Stimulated activated CD4-positive, alpha-beta T cell treated with anti-CD3 and anti-CD28 coated beads, Interleukin-1b, Interleukin-23, amount 100 ng/mL, for 4 hours (primary cell): ENCODE results near the gene MORC3.
"Not testable (repeated sequence)": the region's sequence is repeated elsewhere in the genome, so short reads cannot be mapped to it uniquely, and the experiment has no call there.

Experiments used
- DNase-seq, 2 donors: peaks; one replicate each; pipeline ENCODE4 v3.0.0-alpha.2; 2020; ENCODE audit warnings: low read depth in 2 of 2

MORC3 gene, protein sequence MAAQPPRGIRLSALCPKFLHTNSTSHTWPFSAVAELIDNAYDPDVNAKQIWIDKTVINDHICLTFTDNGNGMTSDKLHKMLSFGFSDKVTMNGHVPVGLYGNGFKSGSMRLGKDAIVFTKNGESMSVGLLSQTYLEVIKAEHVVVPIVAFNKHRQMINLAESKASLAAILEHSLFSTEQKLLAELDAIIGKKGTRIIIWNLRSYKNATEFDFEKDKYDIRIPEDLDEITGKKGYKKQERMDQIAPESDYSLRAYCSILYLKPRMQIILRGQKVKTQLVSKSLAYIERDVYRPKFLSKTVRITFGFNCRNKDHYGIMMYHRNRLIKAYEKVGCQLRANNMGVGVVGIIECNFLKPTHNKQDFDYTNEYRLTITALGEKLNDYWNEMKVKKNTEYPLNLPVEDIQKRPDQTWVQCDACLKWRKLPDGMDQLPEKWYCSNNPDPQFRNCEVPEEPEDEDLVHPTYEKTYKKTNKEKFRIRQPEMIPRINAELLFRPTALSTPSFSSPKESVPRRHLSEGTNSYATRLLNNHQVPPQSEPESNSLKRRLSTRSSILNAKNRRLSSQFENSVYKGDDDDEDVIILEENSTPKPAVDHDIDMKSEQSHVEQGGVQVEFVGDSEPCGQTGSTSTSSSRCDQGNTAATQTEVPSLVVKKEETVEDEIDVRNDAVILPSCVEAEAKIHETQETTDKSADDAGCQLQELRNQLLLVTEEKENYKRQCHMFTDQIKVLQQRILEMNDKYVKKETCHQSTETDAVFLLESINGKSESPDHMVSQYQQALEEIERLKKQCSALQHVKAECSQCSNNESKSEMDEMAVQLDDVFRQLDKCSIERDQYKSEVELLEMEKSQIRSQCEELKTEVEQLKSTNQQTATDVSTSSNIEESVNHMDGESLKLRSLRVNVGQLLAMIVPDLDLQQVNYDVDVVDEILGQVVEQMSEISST

DNA sequence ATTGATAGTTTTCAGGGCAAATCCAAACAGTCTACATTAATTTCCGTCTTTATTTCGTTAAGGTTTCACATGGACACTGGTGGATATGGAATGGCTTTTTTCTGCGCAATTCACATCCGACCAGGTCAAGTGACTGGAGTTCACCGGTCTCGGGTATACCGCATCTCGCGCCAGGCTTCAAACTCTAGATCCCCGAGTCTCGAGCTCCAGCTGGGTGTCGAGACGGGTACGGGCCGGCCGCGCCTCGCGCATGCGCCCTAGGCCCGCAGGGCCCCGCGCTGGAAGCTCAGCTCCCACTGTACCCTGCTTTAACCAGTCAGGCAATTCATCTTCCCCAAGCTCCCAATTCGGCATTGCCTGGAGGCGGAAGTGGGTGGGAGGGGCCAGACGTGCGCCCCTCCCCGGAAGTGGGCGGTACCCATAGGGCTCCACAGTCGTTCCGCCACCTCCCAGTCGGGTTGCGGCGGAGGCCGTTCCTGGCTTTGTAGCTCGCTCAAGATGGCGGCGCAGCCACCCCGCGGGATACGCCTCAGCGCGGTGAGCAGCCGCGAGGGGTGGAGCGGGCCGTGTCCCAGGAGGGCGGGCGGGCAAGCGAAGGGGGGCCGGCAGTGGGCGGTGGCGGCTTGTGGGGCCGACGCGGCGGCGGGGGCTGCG is at the start of gene MORC3:
Gene MORC3, plus strand, starts transcription at position 431 of the 654 bp plus-strand sequence. Its CDS starts 68 bp downstream, at position 499.
- DNase-seq, result peak; percentile 97 to 98

DNA sequence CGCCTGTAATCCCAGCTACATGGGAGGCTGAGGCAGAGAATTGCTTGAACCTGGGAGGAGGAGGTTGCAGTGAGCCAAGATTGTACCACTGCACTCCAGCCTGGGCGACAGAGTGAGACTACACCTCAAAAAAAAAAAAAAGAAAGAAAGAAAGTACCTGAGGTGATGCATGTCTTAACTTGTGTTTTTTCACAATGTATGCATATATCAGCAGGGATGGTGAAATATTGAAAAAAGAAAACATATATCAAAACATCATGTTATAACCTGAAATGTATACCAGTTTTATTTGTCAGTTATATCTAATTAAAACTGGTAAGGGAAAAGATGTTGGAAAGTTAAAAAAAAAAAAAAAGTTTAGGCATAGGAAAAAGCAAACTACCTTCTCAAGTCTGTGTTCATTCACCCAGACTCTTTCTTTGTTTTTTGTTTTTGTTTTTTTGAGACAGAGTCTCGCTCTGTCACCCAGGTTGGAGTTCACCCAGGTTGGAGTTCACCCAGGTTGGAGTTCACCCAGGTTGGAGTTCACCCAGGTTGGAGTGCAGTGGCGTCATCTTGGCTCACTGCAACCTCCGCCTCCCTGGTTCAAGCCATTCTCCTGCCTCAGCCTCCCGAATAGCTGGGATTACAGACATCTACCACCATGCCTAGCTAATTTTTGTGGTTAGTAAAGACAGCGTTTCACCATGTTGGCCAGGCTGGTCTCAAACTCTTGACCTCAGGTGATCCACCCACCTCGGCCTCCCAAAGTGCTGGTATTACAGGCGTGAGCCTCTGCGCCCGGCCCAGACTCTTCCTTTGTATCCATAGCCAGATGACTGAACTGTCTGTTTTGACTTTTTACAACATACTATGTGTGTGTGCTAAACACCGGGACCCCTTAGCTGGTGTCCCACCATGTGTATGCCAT is 49.0 kb upstream of the MORC3 start:
- DNase-seq, result not testable (repeated sequence)

DNA sequence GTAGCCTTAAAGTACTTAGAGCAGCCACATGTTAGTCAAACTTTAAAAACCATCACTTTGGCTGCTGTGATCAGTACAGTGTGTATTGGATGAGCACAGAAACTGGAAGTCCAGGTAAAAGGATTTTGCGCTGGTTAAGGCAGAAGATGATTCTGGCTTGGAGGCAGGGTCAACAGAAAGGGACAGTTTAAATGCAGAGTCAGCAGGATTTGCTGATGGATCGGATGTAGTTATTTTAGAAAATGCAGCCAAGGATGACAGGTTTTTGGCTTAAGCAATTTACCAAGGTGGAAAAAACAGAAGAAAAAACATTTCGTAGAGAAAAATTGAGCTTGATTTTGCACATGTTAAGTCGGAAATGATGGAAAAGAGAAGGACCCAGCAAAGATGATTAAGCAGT is 45.9 kb upstream of the MORC3 start:
- DNase-seq, result no peak

DNA sequence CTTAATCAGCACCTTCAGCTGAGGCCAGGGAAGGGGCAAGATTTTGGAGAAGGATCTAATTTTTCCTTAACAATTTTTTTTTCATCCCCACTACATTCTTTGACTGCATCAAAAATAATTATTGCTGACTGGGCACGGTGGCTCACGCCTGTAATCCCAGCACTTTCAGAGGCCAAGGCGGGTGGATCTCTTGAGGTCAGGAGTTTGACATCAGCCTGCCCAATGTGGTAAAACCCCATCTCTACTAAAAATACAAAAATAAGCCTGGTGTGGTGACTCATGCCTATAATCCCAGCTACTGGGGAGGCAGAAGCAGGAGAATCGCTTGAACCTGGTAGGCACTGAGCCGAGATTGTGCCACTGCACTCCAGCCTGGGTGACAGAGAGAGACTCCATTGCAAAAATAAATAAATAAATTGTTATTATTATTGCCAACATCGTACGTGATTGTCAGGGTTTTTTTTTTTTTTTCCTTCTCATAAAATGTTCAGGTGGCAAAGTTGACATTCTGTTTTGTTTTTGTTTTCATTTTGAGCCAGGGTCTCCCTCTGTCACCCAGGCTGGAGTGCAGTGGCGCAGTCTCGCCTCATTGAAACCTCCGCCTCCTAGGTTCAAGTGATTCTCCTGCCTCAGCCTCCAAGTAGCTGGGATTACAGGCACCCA is 37.3 kb upstream of the MORC3 start:
- no peak for DNase-seq

DNA sequence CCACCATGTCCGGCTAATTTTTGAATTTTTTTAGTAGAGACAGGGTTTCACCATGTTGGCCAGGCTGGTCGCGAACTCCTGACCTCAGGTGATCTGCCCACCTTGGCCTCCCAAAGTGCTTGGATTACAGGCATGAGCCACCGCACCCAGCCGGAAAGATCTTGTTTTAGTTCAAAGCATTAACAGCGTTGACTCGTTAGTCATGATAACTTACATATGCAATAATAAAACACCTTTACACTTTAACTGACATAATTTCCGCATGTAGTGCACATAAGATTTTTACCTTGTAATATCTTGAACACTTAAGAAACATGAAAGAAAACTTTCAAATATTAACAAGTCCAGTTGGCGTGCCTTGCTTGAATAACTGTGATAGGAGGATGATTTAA is 36.8 kb upstream of the MORC3 start:
- not testable (repeated sequence) for DNase-seq

DNA sequence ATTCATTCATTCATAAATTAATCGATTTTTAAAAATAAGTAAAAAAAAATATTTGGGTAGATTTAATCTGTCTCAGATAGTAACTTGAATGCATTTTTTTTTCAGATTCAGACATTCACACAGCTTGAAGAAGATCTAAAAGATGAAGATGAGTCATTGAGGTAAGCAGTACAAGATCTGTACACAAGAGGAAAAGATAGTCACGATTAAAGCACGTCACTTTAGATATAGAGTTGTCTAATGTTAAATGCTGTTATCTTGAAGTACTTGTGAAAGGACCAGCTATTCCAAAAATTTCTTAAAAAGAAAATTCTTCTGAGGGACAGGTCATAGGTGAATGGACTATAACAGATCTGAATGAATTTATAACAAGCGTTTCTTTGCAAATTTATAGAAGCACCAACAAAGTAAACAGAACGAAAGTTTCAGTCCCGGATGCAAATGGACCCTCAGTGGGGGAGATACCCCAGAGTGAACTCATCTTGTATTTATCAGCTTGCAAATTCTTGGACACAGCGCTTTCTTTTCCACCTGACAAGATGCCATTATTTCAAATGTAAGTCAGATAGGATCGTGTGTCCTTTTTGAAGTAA is 31.2 kb upstream of the MORC3 start:
- no peak for DNase-seq

DNA sequence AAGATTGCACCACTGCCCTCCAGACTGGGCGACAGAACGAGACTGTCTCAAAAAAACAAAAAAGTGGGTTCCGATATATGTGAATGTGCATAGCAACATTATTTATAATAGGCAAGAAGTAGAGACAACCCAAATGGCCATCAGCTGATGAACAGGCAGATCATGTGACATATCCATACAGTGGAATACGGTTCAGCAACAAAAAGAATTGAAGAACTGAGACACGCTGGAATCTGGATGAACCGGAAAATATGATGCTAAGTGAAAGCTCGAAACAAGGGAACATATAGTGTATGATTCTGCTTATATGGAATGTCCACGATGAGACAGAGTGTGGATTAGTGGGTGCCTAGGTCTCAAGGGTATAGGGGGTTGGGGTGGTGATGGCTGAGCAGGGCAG is 28.5 kb upstream of the MORC3 start:
- DNase-seq, result no peak

DNA sequence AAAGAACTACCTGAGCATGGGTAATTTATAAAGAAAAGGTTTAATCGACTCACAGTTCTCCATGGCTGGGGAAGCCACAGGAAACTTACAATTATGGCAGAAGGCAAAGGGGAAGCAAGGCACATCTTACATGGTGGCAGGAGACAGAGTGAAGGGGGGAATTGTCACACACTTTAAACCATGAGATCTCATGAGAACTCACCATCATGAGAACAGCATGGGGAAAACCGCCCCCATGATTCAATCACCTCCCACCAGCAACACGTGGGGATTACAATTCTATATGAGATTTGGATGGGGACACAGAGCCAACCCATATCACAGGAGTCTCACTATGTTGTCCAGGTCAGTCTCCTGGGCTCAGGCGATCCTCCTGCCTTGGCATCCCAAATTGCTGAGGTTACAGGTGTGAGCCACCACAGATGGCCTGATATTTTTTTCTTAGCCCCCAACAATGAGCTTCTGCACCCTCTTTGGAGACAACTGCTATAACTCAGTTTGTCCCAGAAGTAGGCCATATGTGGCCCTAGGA is 22.5 kb upstream of the MORC3 start:
- no peak for DNase-seq

DNA sequence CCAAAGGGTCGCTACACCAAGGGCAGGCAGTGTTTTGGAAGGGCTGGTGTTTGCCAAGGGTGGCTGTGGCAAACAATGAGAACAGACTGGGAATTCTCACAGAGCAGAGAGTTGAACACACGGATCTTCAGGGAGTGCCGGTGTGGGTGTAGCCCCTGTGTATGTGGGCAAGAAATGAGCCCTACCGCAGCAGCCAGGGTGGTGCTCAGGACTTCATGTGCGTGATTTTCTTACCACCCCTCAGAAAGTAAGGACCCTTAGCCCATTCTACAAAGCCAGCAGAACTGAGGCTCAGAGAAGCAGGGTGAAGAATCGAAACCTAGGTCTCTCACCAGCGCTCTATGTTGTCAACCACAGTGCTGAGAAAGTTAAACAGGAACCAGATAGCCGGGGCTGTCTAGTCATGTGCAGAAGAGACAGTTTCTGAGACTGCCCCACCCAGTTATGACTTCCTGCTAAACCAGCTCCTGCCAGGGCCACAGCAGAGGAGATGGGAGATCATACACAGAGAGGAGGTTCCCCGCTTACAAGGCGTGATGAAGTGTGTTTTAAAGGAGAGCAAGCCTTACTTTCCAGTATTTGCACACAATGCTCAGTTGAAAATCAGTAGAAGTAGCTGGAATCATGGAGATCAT is 21.9 kb upstream of the MORC3 start:
- peak; percentile 22 to 30 for DNase-seq

DNA sequence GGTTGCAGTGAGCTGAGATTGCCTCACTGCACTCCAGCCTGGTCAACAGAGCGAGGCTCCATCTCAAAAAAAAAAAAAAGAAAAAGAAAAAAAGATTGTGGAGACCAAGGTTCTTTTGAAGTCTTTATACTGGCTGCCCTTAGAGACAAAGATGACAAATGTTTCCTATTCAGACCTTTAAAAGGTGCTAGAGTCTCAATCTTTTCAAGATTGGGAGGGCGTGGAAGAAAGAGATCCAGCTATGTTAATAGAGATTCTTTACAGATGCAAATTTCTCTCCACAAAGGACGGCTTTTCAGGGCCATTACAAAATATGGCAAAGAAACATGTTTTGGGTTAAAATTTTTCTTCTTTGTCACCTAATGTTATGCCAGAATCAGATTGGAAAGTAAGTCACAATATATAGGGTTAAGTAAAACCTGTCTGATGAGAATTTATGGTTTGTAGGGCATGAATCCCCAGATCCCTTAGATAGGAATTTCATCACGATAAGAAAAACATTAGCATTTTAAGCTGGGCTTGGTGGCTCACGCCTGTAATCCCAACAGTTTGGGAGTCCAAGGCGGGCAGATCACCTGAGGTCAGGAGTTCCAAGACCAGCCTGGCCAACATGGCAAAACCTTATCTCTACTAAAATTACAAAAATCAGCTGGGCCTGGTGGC is 13.0 kb upstream of the MORC3 start:
- DNase-seq, result no peak

DNA sequence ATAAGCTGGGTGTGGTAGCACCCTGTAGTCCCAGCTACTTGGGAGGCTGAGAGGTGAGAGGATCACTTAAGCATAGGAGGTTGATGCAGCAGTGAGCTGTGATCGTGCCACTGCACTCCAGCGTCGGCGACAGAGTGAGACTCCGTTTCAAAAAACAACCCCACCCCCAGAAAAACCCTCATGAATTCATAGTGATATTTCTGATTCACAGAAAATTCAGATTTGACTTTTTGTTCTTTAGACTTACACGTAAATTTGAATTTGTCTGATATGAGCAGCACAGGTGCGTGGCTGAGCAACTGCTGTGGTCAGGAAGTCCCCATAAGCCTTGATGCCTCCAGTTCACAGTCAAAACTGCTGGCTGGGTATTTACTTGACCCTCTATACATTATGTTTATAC is 10.0 kb upstream of the MORC3 start:
- DNase-seq, result peak in 1 of 2 donors; percentile 8

DNA sequence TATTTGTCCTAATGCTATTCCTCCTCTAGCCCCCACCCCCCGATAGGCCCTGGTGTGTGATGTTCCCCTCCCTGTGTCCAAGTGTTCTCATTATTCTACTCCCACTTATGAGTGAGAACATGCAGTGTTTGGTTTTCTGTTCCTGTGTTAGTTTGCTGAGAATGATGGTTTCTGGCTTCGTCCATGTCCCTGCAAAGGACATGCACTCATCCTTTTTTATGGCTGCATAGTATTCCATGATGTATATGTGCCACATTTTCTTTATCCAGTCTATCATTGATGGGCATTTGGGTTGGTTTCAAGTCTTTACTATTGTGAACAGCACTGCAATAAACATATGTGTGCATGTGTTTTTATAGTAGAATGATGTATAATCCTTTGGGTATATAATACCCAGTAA is 6.6 kb upstream of the MORC3 start:
- DNase-seq, result not testable (repeated sequence)

DNA sequence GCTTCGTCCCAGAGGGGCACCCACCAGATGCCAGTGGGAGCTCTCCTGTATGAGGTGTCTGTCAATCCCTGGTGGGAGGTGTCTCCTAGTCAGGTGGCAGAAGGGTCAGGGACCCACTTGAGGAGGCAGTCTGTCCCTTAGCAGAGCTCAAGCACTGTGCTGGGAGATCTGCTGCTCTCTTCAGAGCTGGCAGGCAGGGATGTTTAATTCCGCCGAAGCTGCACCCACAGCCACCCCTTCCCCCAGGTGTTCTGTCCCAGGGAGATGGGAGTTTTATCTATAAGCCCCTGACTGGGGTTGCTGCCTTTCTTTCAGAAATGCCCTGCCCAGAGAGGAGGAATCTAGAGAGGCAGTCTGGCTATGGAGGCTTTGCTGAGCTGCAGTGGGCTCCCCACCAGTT is 4.0 kb upstream of the MORC3 start:
- DNase-seq, result not testable (repeated sequence)

DNA sequence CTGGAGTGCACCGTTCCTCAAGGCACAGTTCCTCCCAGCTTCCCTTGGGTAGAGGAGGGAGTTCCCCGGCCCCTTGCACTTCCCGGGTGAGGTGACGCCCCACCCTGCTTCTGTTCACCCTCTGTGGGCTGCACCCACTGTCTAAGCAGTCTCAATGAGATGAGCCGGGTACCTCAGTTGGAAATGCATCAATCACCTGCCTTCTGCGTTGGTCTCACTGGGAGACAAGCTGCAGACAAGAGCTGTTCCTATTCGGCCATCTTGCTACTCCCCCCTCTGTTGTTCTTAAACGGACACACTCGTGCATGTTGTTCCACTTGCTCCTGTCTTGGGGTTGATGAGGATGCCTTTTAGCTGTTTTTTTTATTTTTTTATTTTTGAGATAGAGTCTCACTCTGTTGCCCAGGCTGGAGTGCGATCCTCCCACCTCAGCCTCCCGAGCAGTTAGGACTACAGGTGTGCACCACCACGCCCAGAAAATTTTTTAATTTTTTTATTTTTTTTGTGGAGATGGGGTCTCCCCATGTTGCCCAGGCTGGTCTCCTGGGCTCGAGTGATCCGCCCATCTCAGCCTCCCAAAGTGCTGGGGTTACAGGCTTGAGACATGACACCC is 3.0 kb upstream of the MORC3 start:
- DNase-seq, result no peak

DNA sequence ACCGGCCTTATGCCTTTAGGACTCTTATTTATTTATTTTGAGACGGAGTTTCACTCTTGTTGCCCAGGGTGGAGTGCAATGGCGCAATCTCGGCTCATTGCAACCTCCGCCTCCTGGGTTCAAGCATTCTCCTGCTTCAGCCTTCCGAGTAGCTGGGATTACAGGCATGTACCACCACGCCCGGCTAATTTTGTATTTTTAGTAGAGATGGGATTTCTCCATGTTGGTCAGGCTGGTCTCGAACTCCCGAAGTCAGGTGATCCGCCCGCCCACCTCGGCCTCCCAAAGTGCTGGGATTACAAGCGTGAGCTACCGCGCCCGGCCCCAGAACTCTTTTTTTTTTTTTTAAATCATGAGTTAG is 611 bp upstream of the MORC3 start:
- not testable (repeated sequence) for DNase-seq

DNA sequence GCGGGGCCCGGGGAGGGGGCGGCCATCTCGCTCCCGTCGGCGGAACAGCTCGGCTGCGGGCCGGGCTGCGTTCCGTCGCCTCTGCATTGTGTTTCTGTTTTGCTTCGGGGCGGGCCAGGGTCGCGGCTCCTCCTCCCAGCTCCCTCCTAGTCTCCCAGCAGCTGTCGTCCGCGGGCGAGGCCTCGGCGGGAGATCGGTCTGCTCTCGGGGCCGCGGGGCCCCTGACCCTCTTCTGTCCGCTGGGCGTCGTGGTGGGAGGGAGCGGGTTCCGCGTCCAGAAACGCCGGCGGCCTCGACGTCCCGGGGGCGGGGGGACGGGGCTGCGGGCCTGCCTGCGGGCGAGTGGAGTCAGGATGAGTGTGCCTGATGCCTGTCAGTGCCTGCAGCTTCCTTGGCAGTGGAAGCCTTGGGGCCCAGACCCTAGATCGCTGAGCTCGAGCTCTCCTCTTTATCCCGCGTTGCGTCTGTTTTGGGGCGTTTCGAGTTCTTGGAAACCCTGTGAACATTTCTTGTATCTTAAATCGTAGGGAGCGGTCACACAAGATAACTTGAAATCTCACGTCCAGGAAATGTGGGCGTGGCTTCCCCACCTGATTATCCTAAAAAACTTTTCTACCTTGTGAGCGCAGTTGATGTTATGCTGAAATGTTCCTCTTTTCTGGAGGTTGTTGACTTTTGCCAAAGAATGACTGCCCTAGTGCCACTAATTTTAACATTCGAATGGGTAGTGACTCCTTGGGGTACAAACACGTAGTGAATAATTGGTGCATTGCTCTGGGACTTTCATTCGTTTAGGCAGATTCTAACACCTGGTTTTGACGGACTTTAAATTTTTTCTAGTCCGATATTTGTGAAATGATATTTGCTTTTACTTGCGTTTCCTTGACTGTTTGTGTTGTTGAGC is 676 bp downstream of the MORC3 start:
- peak in 1 of 2 donors; percentile 16 for DNase-seq

DNA sequence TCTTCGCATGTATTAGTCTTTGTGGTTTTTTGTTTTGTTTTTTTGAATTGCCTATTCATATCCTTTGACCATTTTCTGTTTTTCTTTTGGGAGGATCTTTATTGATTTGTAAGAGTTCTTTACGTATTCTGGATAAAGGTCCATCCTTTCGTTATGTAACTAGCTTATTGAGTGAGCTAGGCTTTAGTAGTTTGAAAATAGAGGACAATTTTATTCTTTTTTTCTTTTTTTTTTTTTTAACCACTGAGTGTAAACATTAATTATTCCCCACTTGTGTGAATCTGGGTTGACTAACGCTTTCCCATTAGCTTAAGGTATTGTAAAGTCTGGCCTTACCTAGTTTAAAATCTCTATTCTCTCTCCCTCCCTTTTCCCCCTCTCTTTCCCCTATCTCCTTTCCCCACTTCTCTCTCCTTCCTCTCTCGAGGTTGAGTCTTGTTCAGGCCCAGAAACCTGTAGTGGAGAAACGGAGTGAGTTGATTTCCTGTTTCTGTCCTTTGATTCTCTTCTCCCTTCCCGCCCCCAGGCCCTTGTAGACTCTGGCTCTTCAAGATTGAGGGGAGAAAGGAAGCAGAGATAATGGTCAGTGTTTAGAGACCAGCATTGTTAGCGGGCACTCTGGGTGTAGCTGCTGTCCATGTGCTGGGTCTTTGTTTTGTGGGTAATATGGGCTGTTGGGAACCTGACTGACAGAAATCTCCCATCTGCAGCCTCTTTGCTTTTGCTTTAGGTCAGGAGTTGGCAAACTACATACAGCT is 1.5 kb downstream of the MORC3 start:
- DNase-seq, result no peak
